Activated CD4-positive, CD25-positive, alpha-beta regulatory T cell treated with anti-CD3 and anti-CD28 coated beads, Interleukin-2, amount 50 U/mL, for 72 hours (primary cell): ENCODE results near the gene TBXA2R.
"Not testable (repeated sequence)": the region's sequence is repeated elsewhere in the genome, so short reads cannot be mapped to it uniquely, and the experiment has no call there.

Source experiments
- DNase-seq: peaks from one replicate; pipeline ENCODE4 v3.0.0; 2021

Gene TBXA2R

GRCh38 chr19:3576696-3577443, 29.8 kb downstream of the TBXA2R start:
- DNase-seq: no peak

DNA sequence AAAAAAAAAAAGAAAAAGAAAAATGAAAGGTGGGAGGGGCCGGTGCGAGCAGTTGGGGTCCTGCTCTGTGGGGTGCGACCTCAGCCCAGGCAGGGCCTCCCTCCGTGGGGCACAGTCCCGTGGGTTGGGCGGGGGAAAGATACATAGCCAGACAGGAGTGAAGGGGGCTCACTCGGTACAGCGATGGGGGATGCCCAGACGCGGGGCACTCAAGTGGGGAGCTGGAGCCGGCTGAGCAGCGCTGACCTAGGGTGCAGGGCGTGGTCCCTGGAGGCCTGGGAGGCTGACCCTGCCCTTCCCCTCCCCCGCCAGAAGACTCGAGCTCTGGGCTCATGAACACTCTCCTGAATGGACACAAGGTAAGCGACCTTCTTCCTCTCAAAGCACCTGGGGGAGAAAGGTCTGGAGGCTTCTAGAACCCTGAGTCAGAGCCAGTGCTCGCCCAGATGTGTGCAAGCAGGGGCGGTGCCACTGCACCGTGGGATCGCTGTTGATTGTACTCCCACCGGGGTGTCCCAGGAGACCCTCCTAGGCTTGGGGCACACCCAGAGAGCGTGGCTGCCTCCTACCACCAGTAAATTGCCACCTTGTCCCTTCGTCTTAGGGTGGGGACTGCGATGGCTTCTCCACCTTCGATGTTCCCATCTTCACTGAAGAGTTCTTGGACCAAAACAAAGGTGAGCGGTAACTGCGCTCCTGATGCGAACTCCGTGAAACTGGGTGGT, 30.6 kb downstream of the TBXA2R start:
- no peak for DNase-seq

GRCh38 chr19:3575260-3575741, 31.4 kb downstream of the TBXA2R start:
- no peak for DNase-seq

DNA sequence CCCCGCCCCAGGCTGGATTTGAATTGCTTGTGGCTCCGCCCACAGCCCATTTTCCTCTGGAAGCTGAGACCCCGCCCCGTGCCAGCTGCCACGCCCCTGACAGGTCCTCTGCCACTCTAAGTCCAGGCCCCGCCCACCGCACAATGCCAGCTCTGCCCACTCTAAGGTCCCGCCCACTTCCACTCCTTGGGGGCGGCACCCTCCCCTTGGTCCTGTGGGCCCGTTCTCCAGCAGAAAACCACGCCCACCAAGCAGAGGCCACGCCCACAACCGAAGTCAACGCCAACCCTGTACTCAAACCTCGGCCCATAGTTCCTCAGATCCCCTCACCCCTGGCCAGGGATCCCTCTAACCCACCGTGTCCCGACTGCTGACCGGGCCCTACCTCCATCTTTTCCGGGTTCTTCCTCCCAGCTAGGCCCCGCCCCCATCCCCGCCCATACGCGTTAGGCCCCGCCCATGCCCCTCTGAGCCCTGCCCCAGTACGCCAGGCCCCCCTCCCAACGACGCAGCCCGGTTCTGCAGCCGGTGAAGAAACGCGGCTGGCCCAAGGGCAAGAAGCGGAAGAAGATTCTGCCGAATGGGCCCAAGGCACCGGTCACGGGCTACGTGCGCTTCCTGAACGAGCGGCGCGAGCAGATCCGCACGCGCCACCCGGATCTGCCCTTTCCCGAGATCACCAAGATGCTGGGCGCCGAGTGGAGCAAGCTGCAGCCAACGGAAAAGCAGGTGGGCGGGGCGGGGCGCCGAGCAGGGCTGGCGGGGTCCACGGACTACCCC, 32.6 kb downstream of the TBXA2R start:
- peak; percentile 85 for DNase-seq

DNA sequence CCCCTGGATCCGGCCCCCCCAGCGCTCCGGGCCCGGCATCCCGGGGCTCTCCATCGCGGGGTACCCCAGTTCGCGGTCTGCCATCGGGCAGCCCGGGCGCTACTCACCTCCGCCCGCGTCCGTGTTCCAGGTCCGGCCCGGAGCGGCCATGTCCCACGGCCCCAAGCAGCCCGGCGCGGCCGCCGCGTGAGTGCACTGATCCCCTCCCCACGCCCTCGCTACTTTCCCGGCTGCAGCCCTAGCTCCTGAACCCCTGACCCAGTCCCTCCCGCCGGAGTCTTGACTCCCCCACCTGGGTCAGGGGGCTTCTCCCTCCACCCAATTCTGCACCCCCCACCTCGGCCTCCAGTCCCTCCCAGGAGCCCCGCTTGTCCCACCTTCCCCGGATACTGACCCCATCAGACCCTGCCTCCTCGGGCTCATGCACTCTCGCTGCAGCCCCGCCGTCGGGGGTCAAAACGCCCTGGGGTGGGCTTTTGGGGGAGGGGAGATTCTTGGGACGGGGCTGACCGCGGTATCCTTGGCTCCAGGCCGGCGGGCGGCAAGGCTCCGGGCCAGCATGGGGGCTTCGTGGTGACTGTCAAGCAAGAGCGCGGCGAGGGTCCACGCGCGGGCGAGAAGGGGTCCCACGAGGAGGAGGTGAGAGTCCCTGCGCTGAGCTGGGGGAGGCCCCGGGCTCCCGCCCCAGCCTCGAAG, 33.4 kb downstream of the TBXA2R start:
- no peak for DNase-seq

GRCh38 chr19:3572855-3573161, 33.9 kb downstream of the TBXA2R start, which contains the start of gene HMG20B:
HMG20B (plus strand) TSS chr19:3572944; CDS start chr19:3573310, 366 bp downstream.
- DNase-seq: no peak

DNA sequence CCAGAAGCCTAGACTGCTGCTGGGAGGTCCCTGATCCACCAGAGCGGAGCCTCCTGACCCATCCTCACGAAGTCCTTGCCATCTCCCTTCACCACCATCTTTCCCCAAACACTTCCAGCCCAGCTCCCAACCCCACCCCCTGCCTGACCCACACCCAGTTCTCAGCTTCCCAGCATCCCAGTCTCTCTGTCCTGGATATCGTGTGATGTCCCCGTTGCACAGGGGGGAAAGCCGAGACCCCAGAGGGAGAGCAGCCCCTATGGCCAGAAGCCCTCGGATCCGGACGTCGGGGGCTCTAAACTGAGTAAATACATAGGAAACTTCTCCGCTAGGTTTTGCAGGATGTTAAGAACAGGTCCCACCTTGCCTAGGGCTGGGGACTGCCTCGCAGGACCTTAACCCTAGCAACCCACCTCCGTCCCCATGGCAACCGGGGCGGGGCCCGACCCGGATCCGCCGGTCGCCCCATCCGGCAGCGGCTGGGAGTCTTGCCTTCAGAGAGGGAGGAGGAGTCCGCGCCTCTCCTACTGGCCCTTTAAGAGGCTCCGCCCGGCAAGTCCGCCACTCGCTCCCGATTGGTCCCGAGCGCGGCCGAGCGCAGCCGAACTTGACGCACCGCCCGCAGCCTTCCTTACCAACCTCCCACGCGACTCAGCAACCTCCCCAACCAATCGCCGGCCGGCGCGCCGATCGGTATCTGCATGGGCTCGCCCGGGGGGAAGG, 34.4 kb downstream of the TBXA2R start:
- DNase-seq: peak; percentile 99

DNA sequence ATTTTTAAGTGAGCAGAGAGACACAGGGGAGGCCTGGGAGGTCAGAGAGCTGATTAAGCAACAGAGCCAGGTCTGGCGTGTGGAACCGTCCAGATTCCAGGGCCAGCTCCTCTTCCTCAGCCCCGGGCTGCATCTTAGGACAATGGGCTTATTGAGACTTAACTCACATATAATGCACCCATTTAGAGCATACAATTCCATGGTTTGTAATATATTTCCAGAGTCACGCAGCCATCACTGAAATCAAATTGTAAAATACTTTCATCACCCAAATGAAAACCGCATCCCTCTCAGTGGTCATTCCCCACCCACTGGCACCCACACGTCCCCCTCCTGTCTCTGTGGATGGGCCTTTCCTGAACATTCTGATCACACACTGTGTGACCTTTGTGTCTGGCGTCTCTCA, 36.1 kb downstream of the TBXA2R start:
- DNase-seq: no peak

- DNase-seq: not testable (repeated sequence)
Observed at GRCh38 chr19:3570042-3570441, 36.6 kb downstream of the TBXA2R start.

DNA sequence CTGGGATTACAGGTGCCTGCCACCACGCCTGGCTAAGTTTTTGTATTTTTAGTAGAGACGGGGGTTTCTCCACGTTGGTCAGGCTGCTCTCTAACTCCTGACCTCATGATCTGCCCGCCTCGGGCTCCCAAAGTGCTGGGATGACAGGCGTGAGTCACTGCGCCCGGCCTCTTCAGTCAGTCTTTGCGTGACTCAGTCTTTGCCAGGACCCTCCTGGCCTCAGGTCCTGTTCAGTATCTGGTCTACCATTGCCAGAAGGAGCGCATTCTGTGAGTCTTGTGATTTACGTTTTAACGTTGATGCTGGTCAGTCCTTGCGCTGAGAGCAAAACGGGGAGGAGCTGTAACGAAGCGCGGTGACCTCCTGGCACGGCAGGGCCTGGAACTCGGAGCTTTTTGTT, 41.5 kb downstream of the TBXA2R start:
- no peak for DNase-seq

DNA sequence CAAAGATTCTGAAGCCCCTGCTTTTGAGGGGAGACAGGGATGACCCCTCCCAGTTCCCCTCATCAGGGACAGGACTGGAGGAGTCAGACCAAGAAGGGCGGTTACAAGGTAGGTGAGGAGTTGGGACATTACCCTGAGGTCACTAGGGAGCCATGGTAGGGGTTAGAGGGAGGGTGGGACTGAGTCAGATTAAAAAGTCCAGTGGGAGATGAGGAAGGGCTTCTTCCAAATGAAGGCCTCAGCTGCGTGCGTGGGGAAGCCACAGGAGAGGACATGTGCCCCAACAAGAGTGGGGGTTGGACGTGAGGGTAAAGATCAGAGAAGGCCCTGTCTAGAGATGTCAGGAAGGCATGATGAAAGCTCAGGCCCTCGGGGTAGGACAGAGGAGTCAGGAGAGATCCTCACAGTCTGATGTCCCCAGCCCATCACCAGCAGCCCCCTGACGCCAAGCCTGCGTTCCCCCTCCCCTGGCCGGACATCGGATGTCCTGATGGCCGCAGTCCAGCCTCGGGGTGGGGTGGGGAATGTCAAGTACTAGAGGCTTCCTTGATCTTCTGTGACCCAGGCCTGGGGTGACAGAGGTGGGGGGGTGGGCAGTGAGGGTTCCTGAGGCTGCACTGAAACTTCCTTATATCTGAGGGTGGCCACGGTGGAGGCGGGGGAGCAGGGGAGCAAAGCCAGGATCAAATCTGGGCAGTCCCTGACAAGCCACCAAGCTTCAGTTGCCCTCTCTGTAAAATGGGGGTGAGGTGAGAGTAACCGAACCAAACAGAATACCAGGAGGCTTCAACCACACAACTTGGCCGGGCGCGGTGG, 42.8 kb downstream of the TBXA2R start:
- DNase-seq: no peak

- peak; percentile 97 for DNase-seq
Observed at GRCh38 chr19:3557461-3558248, 49.0 kb downstream of the TBXA2R start, which contains the start of gene MFSD12. MFSD12 (minus strand) TSS chr19:3557586; CDS start chr19:3557403, 183 bp downstream.

DNA sequence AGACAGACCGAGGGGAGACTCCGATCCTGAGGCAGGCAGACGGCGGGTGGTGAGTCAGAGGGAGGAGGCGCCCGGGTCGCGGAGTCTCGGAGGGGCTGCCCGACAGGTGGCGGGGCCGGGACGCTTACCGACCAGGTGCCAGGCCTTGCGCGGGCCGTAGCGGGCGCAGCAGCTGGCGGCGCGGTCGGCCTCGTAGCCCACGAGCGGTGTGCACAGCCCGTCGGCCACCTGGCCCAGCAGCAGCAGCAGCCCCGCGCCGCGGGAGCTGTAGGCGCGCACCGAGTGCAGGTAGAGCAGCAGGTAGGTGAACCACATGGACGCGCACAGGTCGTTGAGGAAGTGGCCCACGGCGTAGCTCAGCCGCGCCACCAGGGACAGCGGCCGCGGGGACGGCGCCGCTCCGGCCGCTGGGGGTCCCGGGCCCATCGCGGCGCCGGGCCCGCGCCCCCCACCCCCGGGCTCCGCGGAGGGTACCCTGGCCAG, 49.7 kb downstream of the TBXA2R start:
- peak; percentile 66 for DNase-seq

DNA sequence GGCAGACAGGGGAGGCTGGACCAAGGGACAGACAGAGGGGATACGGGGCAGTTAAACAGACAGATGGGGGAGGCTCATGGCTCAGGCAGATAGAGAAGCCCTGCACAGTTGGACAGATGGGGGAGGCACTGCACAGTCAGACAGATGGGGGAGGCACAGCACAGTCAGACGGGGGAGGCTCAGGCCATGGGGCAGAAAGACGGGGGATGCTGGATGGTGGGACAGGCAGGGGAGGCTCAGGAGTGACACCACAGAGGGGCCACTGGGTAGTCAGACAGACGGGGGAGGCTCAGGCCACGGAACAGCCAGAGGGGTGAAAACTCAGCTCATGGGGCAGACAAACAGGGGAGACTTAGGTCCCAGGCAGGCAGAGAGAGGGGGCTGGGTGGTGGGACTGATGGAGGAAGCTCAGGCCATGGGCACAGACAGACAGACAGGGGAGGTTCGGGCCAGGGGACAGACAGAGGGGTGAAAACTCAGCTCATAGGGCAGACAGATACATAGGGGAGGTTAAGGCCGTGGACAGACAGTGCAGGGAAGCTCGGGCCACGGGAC, 50.2 kb downstream of the TBXA2R start:
- DNase-seq: no peak

DNA sequence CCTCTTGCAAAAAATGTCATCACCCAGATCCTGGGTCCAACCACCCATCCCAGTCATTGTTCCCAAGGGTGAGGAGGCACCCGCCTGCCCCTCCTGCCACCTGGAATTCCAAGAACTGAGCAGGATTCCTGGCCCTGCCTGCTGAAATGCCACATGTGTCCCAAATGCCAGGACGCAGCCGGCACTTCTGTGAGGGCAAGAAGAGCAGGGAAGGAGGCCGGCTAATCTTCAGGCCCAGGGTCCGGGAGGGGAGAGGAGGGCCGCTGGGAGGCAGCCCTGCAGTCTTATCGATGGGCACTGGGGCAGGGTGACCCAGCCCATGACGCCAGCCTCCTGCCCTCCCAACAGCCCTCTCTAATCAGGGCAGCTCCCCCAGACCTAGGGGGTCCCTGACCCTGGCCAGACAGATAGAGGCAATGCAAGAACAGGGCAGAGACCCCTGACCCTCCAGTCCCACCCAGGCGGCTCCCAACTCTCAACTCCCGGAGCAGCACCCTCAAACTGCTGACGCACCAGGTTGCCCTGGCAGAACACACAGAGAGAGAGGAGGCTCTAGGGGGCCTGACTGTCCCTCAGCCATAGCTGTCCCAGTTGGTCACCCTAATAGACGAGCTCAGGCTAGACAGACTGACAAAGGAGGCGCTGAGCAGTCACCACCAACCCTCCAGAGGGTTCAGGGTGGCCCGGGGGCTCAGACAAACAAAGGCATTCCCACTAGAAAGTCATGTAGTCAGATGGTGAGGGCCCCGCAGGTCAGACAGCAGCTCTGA, 50.8 kb downstream of the TBXA2R start:
- DNase-seq: no peak

DNA sequence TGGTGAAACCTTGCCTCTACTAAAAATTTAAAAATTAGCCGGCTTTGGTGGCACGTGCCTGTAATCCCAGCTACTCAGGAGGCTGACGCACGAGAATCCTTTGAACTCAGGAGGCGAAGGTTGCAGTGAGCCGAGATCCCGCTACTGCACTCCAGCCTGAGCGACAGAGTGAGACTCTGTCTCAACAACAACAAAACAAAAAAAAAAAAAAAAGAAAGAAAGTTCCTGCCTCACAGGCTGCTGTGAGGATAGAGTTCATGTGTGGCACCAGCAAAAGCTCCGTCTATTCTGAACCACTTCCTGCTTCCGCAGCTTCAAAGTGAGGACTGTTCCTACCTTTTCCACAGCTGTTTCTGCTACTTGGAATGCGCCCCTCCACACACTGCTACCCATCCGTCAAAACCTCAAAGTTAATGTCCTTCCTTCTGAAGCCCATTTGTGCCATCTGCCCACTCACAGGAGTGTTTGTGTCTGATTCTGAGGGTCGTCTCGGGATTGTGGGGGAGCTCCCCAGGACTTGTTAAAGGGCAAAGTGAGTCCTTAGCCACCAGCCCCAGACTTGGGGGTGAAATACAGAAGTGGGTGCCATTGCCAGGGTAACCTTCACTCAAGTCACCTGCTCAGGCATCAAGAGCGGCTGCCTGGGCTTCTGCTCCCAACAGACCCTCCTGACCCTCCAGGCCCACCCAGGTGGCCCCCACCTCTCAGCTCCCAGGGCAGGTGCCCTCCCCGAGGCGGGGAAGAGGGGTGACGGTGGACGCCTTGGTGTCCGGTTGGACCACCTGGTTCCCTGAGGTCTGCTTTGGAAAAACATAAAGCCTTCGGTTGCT, 52.2 kb downstream of the TBXA2R start:
- no peak for DNase-seq

- no peak for DNase-seq
Observed at GRCh38 chr19:3551792-3552095, 54.9 kb downstream of the TBXA2R start.
